Islet of Langerhans (tissue), 1 donor: ENCODE measurements around the gene RALGAPA2.

ENCODE experiments used
- FAIRE-seq: peaks from one replicate; lab custom pipeline; 2011; peaks lifted over from hg19 to GRCh38; lab: Jason Lieb, UNC

RALGAPA2 gene

GRCh38 chr20:20432618-20433286 lies 279.7 kb downstream of the RALGAPA2 start:
- FAIRE-seq, result no peak

- no peak for FAIRE-seq
These were observed 282.4 kb downstream of the RALGAPA2 start for GRCh38 chr20:20430066-20430465.

- peak; percentile 55 for FAIRE-seq
These were observed 284.4 kb downstream of the RALGAPA2 start for GRCh38 chr20:20428067-20428466.

- no peak for FAIRE-seq
These were observed 285.1 kb downstream of the RALGAPA2 start for GRCh38 chr20:20427227-20427864.

- no peak for FAIRE-seq
These were observed 285.9 kb downstream of the RALGAPA2 start for GRCh38 chr20:20426655-20426907.

GRCh38 chr20:20425823-20426654 lies 286.4 kb downstream of the RALGAPA2 start:
- FAIRE-seq, result no peak

GRCh38 chr20:20423117-20423516 lies 289.3 kb downstream of the RALGAPA2 start:
- no peak for FAIRE-seq

GRCh38 chr20:20417876-20418676 lies 294.4 kb downstream of the RALGAPA2 start:
- no peak for FAIRE-seq

GRCh38 chr20:20415321-20415720 lies 297.1 kb downstream of the RALGAPA2 start:
- no peak for FAIRE-seq

GRCh38 chr20:20414640-20415220 lies 297.7 kb downstream of the RALGAPA2 start:
- peak; percentile 70 for FAIRE-seq

GRCh38 chr20:20413810-20414281 lies 298.6 kb downstream of the RALGAPA2 start:
- no peak for FAIRE-seq

- FAIRE-seq, result no peak
These were observed 299.7 kb downstream of the RALGAPA2 start for GRCh38 chr20:20412750-20413149.

- FAIRE-seq, result no peak
These were observed 300.6 kb downstream of the RALGAPA2 start for GRCh38 chr20:20411836-20412235.

- FAIRE-seq, result peak; percentile 88
These were observed 301.0 kb downstream of the RALGAPA2 start for GRCh38 chr20:20411402-20411801.

- peak; percentile 97 for FAIRE-seq
These were observed 301.8 kb downstream of the RALGAPA2 start for GRCh38 chr20:20410678-20411077.

GRCh38 chr20:20409331-20409730 lies 303.1 kb downstream of the RALGAPA2 start:
- no peak for FAIRE-seq

- peak; percentile 99 for FAIRE-seq
These were observed 304.3 kb downstream of the RALGAPA2 start for GRCh38 chr20:20407891-20408805.

- no peak for FAIRE-seq
These were observed 306.1 kb downstream of the RALGAPA2 start for GRCh38 chr20:20406306-20406705.

GRCh38 chr20:20405623-20406022 lies 306.8 kb downstream of the RALGAPA2 start:
- FAIRE-seq, result no peak

GRCh38 chr20:20404633-20405032 lies 307.8 kb downstream of the RALGAPA2 start:
- no peak for FAIRE-seq

- no peak for FAIRE-seq
These were observed 310.5 kb downstream of the RALGAPA2 start for GRCh38 chr20:20401991-20402390.
